Keratinocyte (primary cell): Measurements from ENCODE around the gene SHANK1.

Experiments used
- EZH2 ChIP-seq: IDR thresholded peaks from one replicate; pipeline ENCODE4 v1.6.1; 2012; ENCODE audit warnings: inconsistent platforms, mild to moderate bottlenecking, low read length, moderate library complexity
- TF ChIP-seq, protein P1 (sequence below), 3 experiments: IDR thresholded peaks in 1 of 3; conservative IDR thresholded peaks in 1 of 3; optimal IDR thresholded peaks in 1 of 3; 2 replicates in 2 of 3; 3 replicates in 1 of 3; pipeline versions ENCODE3 to v1.5.1; 2011; ENCODE audit warnings: low read length in 3 of 3, mild to moderate bottlenecking in 3 of 3, moderate library complexity in 2 of 3, control low read depth in 1 of 3, inconsistent platforms in 1 of 3; ENCODE audit not compliant: insufficient read depth in 2 of 3; ENCODE audit errors: extremely low read depth in 1 of 3

DNA sequence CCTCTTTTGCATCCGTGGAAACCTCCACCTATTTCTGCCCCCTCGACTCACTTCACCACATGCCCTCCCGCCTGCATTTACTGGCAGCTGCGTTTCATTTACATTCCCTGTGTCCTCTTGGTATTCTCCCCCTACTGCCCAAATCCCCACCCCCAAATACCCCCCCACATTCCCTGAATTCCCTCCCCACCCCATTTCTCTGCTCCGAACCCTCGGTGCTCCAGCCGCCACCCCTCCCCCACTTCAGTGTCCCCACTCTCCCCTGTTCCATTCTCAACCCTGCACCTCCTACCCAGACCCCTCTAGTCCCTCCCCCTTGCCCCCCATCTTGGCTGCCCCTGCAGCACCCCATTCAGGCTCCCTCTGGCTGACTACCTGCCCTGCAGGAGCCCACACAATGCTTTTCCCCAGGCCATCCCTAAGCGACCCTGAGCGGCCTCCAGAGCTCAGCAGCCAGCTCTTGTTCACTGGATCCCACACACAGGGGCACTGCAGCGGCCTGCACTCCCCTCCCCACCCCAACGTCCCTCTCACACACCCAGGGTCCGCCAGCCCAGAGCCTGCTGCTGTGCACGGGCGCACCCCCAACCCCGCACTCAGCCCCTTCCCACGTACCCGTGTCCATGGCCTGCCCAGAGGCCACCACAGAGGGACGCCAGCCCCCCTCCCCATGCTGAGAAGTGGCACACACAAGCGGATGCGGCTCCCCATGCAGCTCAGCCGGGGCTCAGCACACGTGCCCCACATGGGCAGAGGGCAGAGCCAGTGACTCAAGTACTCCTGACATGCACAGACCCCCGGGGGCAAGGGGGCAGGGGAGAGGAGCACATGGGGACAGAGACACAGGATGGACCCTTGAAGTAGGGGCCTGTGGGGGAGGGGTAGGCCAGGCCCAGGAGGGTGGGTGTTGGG, 26.3 kb downstream of the SHANK1 start:
- TF ChIP-seq, protein P1, sequence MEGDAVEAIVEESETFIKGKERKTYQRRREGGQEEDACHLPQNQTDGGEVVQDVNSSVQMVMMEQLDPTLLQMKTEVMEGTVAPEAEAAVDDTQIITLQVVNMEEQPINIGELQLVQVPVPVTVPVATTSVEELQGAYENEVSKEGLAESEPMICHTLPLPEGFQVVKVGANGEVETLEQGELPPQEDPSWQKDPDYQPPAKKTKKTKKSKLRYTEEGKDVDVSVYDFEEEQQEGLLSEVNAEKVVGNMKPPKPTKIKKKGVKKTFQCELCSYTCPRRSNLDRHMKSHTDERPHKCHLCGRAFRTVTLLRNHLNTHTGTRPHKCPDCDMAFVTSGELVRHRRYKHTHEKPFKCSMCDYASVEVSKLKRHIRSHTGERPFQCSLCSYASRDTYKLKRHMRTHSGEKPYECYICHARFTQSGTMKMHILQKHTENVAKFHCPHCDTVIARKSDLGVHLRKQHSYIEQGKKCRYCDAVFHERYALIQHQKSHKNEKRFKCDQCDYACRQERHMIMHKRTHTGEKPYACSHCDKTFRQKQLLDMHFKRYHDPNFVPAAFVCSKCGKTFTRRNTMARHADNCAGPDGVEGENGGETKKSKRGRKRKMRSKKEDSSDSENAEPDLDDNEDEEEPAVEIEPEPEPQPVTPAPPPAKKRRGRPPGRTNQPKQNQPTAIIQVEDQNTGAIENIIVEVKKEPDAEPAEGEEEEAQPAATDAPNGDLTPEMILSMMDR (optimal IDR thresholded peaks at IDR 0.05 in 1 of 3, IDR thresholded peaks at IDR 0.05 in 1 of 3, conservative IDR thresholded peaks at IDR 0.05 in 1 of 3; ENCODE audit: extremely low read depth in 1 of 3, insufficient read depth in 2 of 3, low read length in 3 of 3): no peak
- TF ChIP-seq EZH2: no peak
